ENCODE data around the gene KCNQ5. TPM values are rescaled to one million over a fixed set of nuclear protein-coding genes. Genes with fewer than 3 reads are reported as not detected.

Gene KCNQ5
- total RNA-seq, 1 donor from 2014 or later: 0.39 TPM

GRCh38 chr6:72913797-72914196 lies 291.9 kb downstream of the KCNQ5 start:
- no peak for DNase-seq

- no peak for DNase-seq
Measured at GRCh38 chr6:72916298-72916697, 294.4 kb downstream of the KCNQ5 start.

- DNase-seq: no peak
Measured at GRCh38 chr6:72916906-72917305, 295.0 kb downstream of the KCNQ5 start.

GRCh38 chr6:72922401-72922800 lies 300.5 kb downstream of the KCNQ5 start:
- no peak for DNase-seq

GRCh38 chr6:72925136-72925535 lies 303.3 kb downstream of the KCNQ5 start:
- DNase-seq: no peak

GRCh38 chr6:72930556-72931132 lies 308.8 kb downstream of the KCNQ5 start:
- no peak for DNase-seq

GRCh38 chr6:72931325-72931887 lies 309.5 kb downstream of the KCNQ5 start:
- DNase-seq: no peak

GRCh38 chr6:72933233-72933632 lies 311.4 kb downstream of the KCNQ5 start:
- DNase-seq: no peak

- DNase-seq: no peak
Measured at GRCh38 chr6:72936766-72937559, 315.1 kb downstream of the KCNQ5 start.

GRCh38 chr6:72938104-72938503 lies 316.2 kb downstream of the KCNQ5 start:
- DNase-seq: no peak

GRCh38 chr6:72939004-72939403 lies 317.1 kb downstream of the KCNQ5 start:
- no peak for DNase-seq

- no peak for DNase-seq
Measured at GRCh38 chr6:72940265-72940664, 318.4 kb downstream of the KCNQ5 start.

- no peak for DNase-seq
Measured at GRCh38 chr6:72941263-72941662, 319.4 kb downstream of the KCNQ5 start.

GRCh38 chr6:72941751-72942150 lies 319.9 kb downstream of the KCNQ5 start:
- no peak for DNase-seq

GRCh38 chr6:72943699-72944098 lies 321.8 kb downstream of the KCNQ5 start:
- no peak for DNase-seq

GRCh38 chr6:72944660-72945059 lies 322.8 kb downstream of the KCNQ5 start:
- no peak for DNase-seq

GRCh38 chr6:72946774-72947173 lies 324.9 kb downstream of the KCNQ5 start:
- no peak for DNase-seq

- DNase-seq: no peak
Measured at GRCh38 chr6:72947534-72947933, 325.7 kb downstream of the KCNQ5 start.

GRCh38 chr6:72948153-72948552 lies 326.3 kb downstream of the KCNQ5 start:
- DNase-seq: no peak

GRCh38 chr6:72950114-72950860 lies 328.4 kb downstream of the KCNQ5 start:
- no peak for DNase-seq

GRCh38 chr6:72952808-72953630 lies 331.2 kb downstream of the KCNQ5 start:
- DNase-seq: no peak

- no peak for DNase-seq
Measured at GRCh38 chr6:72953971-72954381, 332.1 kb downstream of the KCNQ5 start.

All from skin of body (tissue), 2 donors.